Activated CD4-positive, alpha-beta memory T cell treated with anti-CD3 and anti-CD28 coated beads for 36 hours (primary cell): ENCODE data around the gene SMIM26. TPM values are rescaled to one million over a fixed set of nuclear protein-coding genes. Genes with fewer than 3 reads are reported as not detected.

ENCODE experiments used
- total RNA-seq, 2 experiments: library from RNA; stranded (reverse); gene quantifications; one replicate each; pipeline ENCODE4 v1.2.3, GENCODE V29; 2021

SMIM26 gene
- total RNA-seq, 2 experiments from 2014 or later, result 56.0 to 59.0 TPM

Other genes with a start within 250 kb of the SMIM26 start
- 1 to 10 TPM; 1.4 to 1.6 TPM for gene DZANK1, start 100.4 kb upstream of the SMIM26 start, total RNA-seq
- 10 to 100 TPM; 11.0 to 11.3 TPM for gene POLR3F, start 100.0 kb upstream of the SMIM26 start, total RNA-seq
- 10 to 100 TPM; 15.9 to 17.7 TPM for gene RBBP9, start 70.2 kb upstream of the SMIM26 start, total RNA-seq
- gene SEC23B, start 59.5 kb upstream of the SMIM26 start, total RNA-seq, result 10 to 100 TPM; 90.6 to 97.1 TPM
- 10 to 100 TPM; 49.2 to 55.4 TPM for gene DTD1, start 20.6 kb downstream of the SMIM26 start, total RNA-seq
- gene SCP2D1, start 246.4 kb downstream of the SMIM26 start, total RNA-seq, result not detected